Adipocyte (in vitro differentiated cells): ENCODE results near the gene RNF152.

Source experiments
- DNase-seq: peaks from one replicate; pipeline ENCODE4 v3.0.0-alpha.2; 2015; ENCODE audit warnings: low read depth
- H3K27me3 ChIP-seq: replicated peaks from 2 replicates; pipeline ENCODE4 v1.7.0; 2013; ENCODE audit warnings: mild to moderate bottlenecking, low read length, moderate library complexity; ENCODE audit not compliant: control insufficient read depth, insufficient read depth
- H3K36me3 ChIP-seq: 2 replicates; pipeline ENCODE4 v1.7.0; 2013; ENCODE audit warnings: low read length, mild to moderate bottlenecking, moderate library complexity; ENCODE audit not compliant: control insufficient read depth, insufficient read depth, severe bottlenecking
- H3K4me1 ChIP-seq: 2 replicates; pipeline ENCODE4 v1.7.0; 2013; ENCODE audit warnings: mild to moderate bottlenecking, low read length, moderate library complexity; ENCODE audit not compliant: control insufficient read depth, insufficient read depth
- H3K4me3 ChIP-seq: 2 replicates; pipeline ENCODE4 v1.7.0; 2013; ENCODE audit warnings: mild to moderate bottlenecking, low read length, moderate library complexity
- H3K9ac ChIP-seq: 2 replicates; pipeline ENCODE4 v1.7.0; 2013; ENCODE audit warnings: mild to moderate bottlenecking, low read length, moderate library complexity
- H3K9me3 ChIP-seq: 2 replicates; pipeline ENCODE4 v1.7.0; 2013; ENCODE audit warnings: mild to moderate bottlenecking, low read length, moderate library complexity; ENCODE audit not compliant: control insufficient read depth

RNF152 gene

DNA sequence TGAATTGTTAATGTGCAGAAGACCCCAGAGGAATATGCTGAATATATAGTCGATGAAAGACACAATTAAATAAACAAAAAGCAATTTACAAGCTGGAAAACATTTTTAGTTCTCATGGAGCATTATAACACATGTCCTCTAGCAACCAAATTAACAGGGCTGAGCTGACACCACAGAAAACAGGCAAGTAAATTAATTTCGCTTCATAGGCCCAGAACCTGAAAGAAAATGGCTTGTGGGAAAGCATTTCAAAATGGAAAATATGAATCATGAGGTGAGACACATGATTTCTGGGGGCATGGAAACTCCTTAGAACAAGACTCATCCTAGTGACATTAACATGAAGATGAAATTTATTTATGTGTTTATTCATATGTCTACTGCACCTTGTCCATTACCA is 25.0 kb upstream of the RNF152 start:
- Histone ChIP-seq H3K27me3 (no peaks in the 10 kb centered on the region), H3K9ac (no peak overlapping the region), H3K4me1 (peaks cover 5% of the 10 kb centered on the region), H3K9me3 (no peaks in the 10 kb centered on the region), H3K4me3 (no peak overlapping the region), H3K36me3 (no peaks in the 10 kb centered on the region)
- DNase-seq: peak; percentile 7

DNA sequence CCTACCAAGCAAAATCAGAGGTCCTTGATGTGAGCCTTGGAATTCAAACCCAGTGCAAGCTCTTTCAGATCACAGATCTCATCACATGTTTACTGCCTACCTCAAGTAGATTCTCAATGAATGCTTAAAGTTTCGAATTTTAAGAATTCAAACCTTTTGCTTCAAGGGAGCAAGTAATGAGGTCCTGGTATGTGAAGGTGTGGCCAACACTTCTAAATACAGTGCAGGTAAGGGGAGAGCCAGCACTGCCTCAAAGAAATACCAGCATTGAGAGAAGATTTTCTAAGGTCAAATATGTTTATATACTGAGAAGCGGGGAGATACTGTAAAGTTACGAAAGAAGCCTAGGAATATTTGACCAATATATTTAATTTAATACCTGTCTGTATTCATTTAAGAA is 19.7 kb upstream of the RNF152 start:
- DNase-seq: no peak
- no peaks in the 10 kb centered on the region for H3K36me3 ChIP-seq
- H3K4me3 ChIP-seq: no peak overlapping the region
- H3K9me3 ChIP-seq: no peaks in the 10 kb centered on the region
- H3K4me1 ChIP-seq: peaks cover 5% of the 10 kb centered on the region
- no peaks in the 10 kb centered on the region for H3K27me3 ChIP-seq
- no peak overlapping the region for H3K9ac ChIP-seq

DNA sequence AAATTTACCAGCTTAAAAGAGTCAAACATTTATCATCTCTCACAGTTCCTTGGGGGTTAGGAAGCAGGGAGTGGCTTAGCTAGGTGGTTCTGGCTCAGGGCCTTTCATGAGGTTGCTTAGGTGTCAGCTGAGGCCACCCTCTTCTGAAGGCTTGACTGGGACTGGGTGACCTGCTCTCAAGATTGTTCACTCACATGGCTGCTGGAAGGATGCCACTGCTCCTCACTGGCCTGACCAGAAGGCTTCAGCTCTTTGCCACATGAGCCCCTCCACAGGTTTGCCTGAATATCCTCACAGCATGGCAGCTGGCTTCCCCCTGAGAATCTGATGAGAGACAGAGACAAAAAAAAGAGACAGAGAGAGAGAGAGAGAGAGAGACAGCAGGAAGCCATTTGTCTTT is 17.3 kb upstream of the RNF152 start:
- no peak overlapping the region for H3K4me3 ChIP-seq
- H3K36me3 ChIP-seq: no peaks in the 10 kb centered on the region
- H3K4me1 ChIP-seq: peaks cover 3% of the 10 kb centered on the region
- no peaks in the 10 kb centered on the region for H3K9me3 ChIP-seq
- H3K27me3 ChIP-seq: no peaks in the 10 kb centered on the region
- DNase-seq: no peak
- no peak overlapping the region for H3K9ac ChIP-seq

DNA sequence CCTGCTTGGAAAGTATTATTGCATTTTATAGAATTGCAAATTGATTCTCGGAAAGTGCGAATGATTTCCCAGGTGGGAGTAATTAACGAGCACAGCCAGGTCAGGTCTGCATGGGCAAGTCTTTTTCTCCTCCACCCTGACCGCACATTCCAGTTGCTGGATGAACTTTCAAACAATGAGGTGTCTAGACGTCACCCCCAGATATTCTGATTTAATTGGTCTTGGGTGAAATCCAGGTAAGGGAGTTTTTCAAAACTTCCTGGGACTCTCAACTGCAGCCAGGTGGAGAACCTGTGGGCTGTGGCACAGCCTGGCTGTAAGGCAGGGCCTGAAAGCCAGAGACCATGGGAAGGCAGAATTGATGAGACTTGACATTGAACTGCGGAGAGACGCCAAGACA is 15.9 kb upstream of the RNF152 start:
- no peak overlapping the region for H3K4me3 ChIP-seq
- no peak for DNase-seq
- no peak overlapping the region for H3K9ac ChIP-seq
- no peaks in the 10 kb centered on the region for H3K36me3 ChIP-seq
- H3K9me3 ChIP-seq: no peaks in the 10 kb centered on the region
- H3K4me1 ChIP-seq: no peaks in the 10 kb centered on the region
- H3K27me3 ChIP-seq: no peaks in the 10 kb centered on the region

DNA sequence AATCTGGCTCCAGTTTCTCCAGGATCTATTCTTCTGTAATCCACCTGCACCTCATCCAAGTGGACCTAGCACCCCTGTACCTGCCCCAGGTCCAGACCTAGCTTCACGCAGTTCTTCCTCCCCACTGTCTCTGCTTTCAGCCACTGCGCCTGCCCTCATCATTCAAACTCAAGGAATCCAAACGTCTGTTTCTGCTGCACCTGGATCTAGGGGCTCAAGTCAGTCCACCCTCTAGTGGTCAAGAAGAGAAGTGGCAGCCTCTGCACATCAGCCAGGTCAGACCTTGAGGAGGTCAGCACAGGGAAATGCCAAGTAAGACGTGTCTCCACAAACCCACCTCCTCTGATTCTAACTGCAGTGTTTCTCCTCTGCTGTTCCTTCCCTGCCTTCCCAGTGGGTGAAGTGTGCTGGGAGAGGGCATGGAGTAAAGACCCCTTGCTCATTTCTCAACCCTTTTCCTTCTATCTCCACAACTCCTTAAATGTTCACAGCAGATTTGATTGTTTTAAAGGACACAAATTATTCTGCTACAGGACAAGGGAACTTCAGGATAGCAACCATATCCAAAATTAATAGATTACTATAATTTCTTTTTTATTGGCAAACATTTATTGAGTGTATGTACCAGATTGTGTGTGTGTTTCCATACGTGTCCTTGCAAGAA is 8.6 kb upstream of the RNF152 start:
- Histone ChIP-seq H3K9me3 (no peaks in the 10 kb centered on the region), H3K9ac (no peak overlapping the region), H3K36me3 (no peaks in the 10 kb centered on the region), H3K4me1 (no peaks in the 10 kb centered on the region), H3K27me3 (no peaks in the 10 kb centered on the region), H3K4me3 (no peak overlapping the region)
- peak; percentile 75 for DNase-seq

DNA sequence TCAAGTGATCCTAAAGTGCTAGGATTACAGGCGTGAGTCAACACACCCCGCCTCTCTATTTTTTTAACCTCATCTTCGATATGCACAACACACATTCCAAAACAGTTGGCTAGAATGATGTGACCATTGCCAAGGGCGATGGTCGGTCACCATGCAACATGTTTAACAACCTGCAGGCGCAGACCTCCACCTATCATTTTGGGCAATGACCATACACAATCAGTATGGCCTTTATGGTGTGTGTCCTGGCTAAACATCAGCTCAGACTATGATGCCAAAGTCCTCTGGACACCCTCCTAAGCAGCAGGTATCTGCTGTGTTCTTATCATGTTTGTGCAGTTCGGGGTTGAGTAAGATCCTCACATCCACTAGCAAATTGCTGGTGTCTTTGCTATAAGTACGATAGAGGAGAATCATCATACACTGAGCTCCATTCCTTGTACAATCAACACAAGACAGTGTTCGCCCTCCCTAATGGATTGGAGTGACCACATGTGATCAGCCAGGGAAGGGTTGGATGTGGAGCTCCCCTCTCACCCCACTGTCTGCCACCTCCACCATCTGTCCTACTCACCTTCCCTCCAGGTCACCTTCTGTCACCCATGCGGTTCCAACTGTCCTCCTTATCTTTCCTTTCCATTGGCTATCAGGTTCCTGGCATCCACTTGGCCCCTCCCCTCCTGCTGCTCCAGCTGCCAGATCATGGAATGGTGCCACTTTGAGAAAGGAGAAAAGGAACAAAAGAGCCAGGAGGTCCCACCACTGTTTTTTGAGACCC is 7.9 kb upstream of the RNF152 start:
- Histone ChIP-seq H3K4me3 (no peak overlapping the region), H3K27me3 (no peaks in the 10 kb centered on the region), H3K36me3 (no peaks in the 10 kb centered on the region), H3K4me1 (no peaks in the 10 kb centered on the region), H3K9me3 (no peaks in the 10 kb centered on the region), H3K9ac (no peak overlapping the region)
- no peak for DNase-seq

DNA sequence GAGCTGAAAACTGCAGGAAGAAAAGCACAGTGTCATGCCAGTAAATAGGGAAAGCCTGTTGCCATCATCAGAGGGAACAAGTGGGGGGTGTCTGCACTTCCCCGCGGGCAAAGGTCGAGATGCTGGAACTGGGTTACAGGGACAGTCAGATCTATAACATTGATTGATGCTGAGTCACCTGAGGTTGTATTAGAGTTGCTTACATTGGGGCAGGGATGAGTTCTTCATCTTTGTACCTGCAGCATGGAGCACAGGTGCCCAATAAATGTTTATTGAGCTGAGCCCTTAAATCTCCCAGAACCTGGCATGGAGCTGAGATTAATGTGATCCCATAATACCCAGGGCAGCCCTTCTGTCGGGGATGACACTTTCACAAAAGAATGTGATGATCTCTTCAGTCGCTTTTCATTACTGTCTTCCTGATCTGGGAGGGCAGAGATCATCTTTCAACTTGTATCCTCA is 5.9 kb upstream of the RNF152 start:
- Histone ChIP-seq H3K9ac (no peak overlapping the region), H3K9me3 (no peaks in the 10 kb centered on the region), H3K4me3 (no peak overlapping the region), H3K4me1 (peaks cover 5% of the 10 kb centered on the region), H3K36me3 (no peaks in the 10 kb centered on the region), H3K27me3 (no peaks in the 10 kb centered on the region)
- DNase-seq: no peak

DNA sequence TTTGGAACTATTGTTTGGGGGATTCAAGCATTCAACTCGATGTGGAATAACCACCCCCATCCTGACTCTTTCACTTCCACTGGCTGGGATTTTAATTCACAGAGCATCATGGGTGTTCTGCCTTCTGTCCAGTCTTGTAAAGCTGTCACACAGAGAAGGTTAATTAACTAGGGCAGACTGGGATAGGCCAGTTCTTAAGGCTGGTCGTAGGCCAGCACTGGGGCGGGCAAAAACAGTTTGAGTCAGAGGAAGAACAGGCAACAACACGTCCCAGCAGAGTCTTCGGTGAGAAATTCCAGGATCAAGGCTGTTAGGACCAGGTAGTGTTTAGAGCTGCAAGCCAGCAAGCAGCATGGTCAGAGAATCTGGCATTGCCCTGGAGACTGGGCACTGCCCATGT is 4.0 kb upstream of the RNF152 start:
- H3K9ac ChIP-seq: no peak overlapping the region
- no peak overlapping the region for H3K4me3 ChIP-seq
- no peaks in the 10 kb centered on the region for H3K9me3 ChIP-seq
- no peaks in the 10 kb centered on the region for H3K36me3 ChIP-seq
- H3K27me3 ChIP-seq: no peaks in the 10 kb centered on the region
- H3K4me1 ChIP-seq: peaks cover 5% of the 10 kb centered on the region
- DNase-seq: no peak

DNA sequence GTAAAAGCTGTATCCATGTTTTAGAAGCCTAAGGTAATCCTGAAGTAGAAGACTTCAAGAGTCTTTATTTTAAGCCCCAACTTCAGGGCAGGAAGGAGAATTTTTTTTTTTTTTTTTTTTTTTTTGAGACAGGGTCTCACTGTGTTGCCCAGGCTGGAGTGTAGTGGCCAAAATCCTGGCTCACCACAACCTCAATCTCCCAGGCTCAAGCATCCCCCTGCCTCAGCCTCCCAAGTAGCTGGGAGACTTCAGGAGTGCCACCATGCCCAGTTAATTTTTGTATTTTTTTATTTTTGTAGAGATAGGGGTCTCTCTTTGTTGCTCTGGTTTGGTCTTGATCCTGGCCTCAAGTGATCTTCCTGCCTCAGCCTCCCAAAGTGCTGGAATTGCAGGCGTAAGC is 3.3 kb upstream of the RNF152 start:
- Histone ChIP-seq H3K27me3 (no peaks in the 10 kb centered on the region), H3K9ac (no peak overlapping the region), H3K36me3 (no peaks in the 10 kb centered on the region), H3K4me1 (peaks cover 5% of the 10 kb centered on the region), H3K9me3 (no peaks in the 10 kb centered on the region), H3K4me3 (no peak overlapping the region)
- DNase-seq: no peak

DNA sequence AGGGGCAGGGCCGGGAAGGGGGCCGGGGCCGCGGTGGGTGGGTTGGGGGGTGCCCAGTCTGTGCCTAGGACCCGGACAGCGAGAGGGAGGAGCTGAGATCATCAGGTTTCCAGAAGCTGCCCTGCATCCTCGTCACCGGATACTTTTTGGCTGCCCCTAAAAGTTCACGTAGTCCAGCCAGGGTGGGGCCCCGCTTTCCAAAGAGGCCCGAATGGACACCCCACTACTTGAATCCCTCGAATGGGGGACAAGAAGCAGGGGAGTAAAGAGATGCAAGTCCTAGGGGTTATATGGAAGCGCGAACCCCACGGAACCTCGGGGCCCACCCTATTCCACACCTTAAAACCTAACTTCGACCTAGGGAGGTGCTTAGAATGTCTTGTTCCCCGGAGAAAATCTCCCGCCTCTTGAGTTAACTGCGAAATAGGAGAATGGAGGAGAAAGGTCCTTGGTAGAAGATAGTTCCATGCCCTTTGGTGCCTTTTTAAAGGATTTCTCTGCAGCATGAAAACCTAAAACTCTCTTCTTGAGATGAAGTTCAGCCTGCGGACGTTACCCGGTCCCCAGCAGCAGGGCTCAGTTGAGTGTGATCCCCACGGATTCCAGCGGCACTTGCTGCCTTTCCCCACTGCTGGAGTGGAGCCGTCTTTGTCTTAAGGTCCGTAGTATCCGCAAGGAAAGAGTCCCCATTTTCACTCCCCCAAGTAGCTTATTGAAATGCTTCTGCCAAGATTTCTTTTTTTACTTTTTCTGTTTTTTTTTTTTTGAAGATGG is 2.1 kb upstream of the RNF152 start:
- H3K9ac ChIP-seq: no peak overlapping the region
- no peaks in the 10 kb centered on the region for H3K36me3 ChIP-seq
- H3K4me3 ChIP-seq: peak overlapping the region; percentile 86
- no peak for DNase-seq
- no peaks in the 10 kb centered on the region for H3K9me3 ChIP-seq
- H3K27me3 ChIP-seq: no peaks in the 10 kb centered on the region
- H3K4me1 ChIP-seq: peaks cover 5% of the 10 kb centered on the region

DNA sequence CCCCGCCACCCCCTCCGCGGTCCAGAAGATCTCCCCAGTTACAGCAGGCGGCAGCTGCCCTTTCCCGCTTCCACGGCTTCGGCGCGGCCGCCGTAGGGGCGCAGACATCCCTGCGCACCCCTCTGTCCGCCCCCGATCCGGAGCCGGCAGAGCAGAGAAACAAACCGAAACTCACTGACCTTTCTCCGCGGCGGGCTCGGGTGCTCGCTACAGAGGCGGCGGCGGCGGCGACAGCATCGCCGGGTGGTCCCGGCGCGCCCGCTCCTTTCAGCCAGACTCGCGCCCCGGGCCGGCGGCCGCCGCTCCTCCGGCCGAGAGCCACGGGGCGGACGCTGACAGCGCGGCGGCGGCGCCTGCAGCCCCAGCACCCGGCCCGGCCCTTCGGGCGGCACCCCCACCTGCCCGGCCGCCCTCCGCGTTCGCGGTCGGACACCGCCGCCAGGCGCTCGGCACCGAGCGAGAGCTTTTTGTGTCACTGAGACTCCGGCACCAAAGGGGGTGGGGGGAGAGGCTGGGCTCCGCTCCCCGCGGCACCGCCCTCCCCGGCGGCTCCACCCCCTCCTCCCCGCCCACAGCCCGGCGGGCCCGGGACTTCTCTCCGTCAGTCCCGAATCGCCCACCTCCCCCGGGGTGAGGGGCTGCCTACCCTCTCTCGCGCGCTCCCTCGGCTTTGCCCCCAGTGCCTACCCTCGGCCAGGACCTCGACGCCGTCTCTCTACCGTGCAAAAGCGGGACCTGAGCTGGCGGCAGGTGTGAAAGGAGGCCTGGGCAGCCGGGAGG is 1.4 kb upstream of the RNF152 start:
- H3K27me3 ChIP-seq: no peaks in the 10 kb centered on the region
- H3K4me1 ChIP-seq: peaks cover 5% of the 10 kb centered on the region
- no peaks in the 10 kb centered on the region for H3K36me3 ChIP-seq
- peak overlapping the region; percentile 86 for H3K4me3 ChIP-seq
- H3K9me3 ChIP-seq: no peaks in the 10 kb centered on the region
- DNase-seq: peak; percentile 90
- H3K9ac ChIP-seq: peak overlapping the region; percentile 78
